Natural killer cell treated with Interleukin-12 subunit alpha and Interleukin-12 subunit beta and Interleukin-15 and Interleukin-18, amount 100 ng/mL, for 72 hours (primary cell): ENCODE measurements around the gene GPER1. TPM values are rescaled to one million over a fixed set of nuclear protein-coding genes. Genes with fewer than 3 reads are reported as not detected.

ENCODE experiments used
- ATAC-seq, 2 donors: fragments of 150-1000 bp; cut with Tn5 transposase in 1 of 2; sonication (Bioruptor Pico), chemical (Tn5 transposase) in 1 of 2; 2 replicates each; pipeline ENCODE4 v1.10.0; 2021
- DNase-seq: peaks from one replicate; pipeline ENCODE4 v3.0.0; 2022; ENCODE audit warnings: low spot score
- H3K27ac Mint-ChIP-seq, 2 donors: 1 replicate in 1 of 2; 2 replicates in 1 of 2; pipeline ENCODE4 v1.8.0; 2022; ENCODE audit warnings: mixed read lengths in 2 of 2, mild to moderate bottlenecking in 1 of 2, moderate library complexity in 1 of 2
- H3K27me3 Mint-ChIP-seq, 2 donors: 1 replicate in 1 of 2; 2 replicates in 1 of 2; pipeline ENCODE4 v1.8.0; 2022; ENCODE audit warnings: mixed read lengths in 2 of 2
- H3K36me3 Mint-ChIP-seq: one replicate; pipeline ENCODE4 v1.8.0; 2022; ENCODE audit warnings: mixed read lengths
- H3K4me1 Mint-ChIP-seq, 2 donors: 1 replicate in 1 of 2; 2 replicates in 1 of 2; pipeline ENCODE4 v1.8.0; 2022; ENCODE audit warnings: low read depth in 2 of 2, mixed read lengths in 2 of 2, mild to moderate bottlenecking in 1 of 2
- H3K4me3 Mint-ChIP-seq: one replicate; pipeline ENCODE4 v1.8.0; 2022; ENCODE audit warnings: mixed read lengths
- H3K9me3 Mint-ChIP-seq: 2 replicates; pipeline ENCODE4 v1.8.0; 2022; ENCODE audit warnings: mixed read lengths
- total RNA-seq, 2 donors: library from RNA; stranded (reverse); gene quantifications; one replicate each; pipeline ENCODE4 v1.2.3, GENCODE V29; 2022

Gene GPER1
- total RNA-seq, 2 donors from 2014 or later, result not detected

GRCh38 chr7:1081336-1081735 lies 6.6 kb upstream of the GPER1 start:
- Mint-ChIP-seq H3K27ac (no peak overlapping the region), H3K4me3 (no peak overlapping the region), H3K36me3 (no peaks in the 10 kb centered on the region), H3K9me3 (no peaks in the 10 kb centered on the region), H3K4me1 (no peaks in the 10 kb centered on the region), H3K27me3 (no peaks in the 10 kb centered on the region)
- ATAC-seq (no peak), DNase-seq (no peak)

DNA sequence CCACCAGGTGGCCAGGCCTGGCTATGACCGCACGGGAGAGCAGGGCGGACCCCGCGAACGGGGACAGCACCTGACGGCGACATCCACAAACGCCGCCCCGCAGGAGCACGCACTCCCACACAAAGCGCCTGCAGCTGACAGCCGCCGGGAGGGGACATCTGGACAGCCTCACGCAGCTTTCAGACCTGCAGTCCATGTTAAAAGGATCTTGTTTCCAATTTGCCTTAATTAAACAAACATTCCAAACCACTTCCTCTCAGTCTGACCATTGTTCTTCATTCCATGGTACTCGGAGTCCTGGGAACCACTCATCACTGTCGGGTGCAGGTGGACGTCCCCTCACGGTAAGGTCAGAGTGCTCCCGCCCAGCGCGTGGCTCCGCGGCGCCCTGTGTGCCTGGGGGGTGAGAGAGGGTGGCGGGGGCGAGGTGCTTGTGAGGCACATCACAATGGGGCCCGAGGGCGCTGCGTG lies 5.9 kb upstream of the GPER1 start:
- Mint-ChIP-seq H3K27me3 (no peaks in the 10 kb centered on the region), H3K4me1 (peaks cover 4% of the 10 kb centered on the region in 2 donors), H3K9me3 (no peaks in the 10 kb centered on the region), H3K27ac (no peak overlapping the region), H3K36me3 (no peaks in the 10 kb centered on the region), H3K4me3 (no peak overlapping the region)
- ATAC-seq, result no peak
- DNase-seq, result no peak

DNA sequence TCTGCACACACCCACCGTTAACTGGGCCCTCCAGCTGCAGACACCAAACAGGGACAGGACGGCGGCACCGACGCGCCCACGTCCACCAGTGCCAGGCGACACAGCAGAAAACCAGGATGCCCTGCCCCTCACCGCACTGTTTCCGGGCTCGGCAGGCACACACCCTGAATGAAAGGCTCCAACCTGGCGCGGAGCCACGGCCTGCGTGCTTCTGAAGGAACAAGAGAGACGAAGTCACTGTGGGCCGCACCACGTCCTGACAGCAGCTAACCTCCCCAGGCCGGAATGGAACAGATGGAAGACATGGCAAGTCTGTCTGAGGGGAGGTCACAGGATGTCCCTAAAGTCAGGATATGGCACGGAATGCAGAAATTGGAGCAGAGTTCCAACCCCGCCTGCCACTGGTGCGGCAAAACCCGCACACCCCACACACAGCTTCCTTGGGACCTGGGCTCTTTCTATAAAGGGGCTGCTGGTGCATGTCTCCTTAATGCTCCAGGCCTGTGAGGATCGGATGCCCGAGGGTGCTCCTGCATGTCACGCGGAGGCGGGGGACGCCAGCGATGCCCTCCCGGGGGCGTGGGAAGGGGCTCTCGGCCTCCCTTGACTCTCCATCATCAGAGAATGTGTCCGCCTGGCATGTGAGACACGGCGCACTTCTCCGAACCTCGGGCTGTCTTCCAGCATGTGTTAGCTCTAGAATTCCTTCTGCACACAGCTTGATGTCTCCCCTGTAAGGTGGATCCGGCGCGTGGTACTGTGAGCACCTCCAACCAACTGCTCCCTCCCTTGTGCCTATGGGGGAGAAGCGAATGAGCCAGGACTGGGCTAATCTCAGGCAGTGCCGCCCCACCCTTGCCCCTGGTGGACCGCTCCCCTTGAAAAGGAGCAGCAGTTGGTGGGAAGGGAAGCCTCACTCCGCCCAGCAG lies 3.9 kb upstream of the GPER1 start:
- Mint-ChIP-seq H3K36me3 (no peaks in the 10 kb centered on the region), H3K9me3 (no peaks in the 10 kb centered on the region), H3K27me3 (no peaks in the 10 kb centered on the region), H3K4me1 (peaks cover 5 to 8% of the 10 kb centered on the region in 2 donors), H3K27ac (no peak overlapping the region), H3K4me3 (no peak overlapping the region)
- ATAC-seq (no peak), DNase-seq (no peak)

GRCh38 chr7:1085266-1085665 lies 2.6 kb upstream of the GPER1 start:
- Mint-ChIP-seq H3K9me3 (no peaks in the 10 kb centered on the region), H3K27ac (no peak overlapping the region), H3K4me3 (no peak overlapping the region), H3K4me1 (peaks cover 5 to 8% of the 10 kb centered on the region in 2 donors), H3K27me3 (no peaks in the 10 kb centered on the region), H3K36me3 (no peaks in the 10 kb centered on the region)
- DNase-seq (no peak), ATAC-seq (no peak)

GRCh38 chr7:1085910-1086421 lies 1.9 kb upstream of the GPER1 start:
- peaks cover 5 to 8% of the 10 kb centered on the region in 2 donors for H3K4me1 Mint-ChIP-seq
- no peak overlapping the region for H3K4me3 Mint-ChIP-seq
- no peaks in the 10 kb centered on the region for H3K9me3 Mint-ChIP-seq
- H3K36me3 Mint-ChIP-seq, result no peaks in the 10 kb centered on the region
- no peaks in the 10 kb centered on the region for H3K27me3 Mint-ChIP-seq
- H3K27ac Mint-ChIP-seq, result no peak overlapping the region
- ATAC-seq, result no peak
- no peak for DNase-seq

- peaks cover 6 to 8% of the 10 kb centered on the region in 2 donors for H3K4me1 Mint-ChIP-seq
- H3K36me3 Mint-ChIP-seq, result no peaks in the 10 kb centered on the region
- H3K27me3 Mint-ChIP-seq, result no peaks in the 10 kb centered on the region
- no peak overlapping the region for H3K27ac Mint-ChIP-seq
- DNase-seq (peak; percentile 76), ATAC-seq (peak; percentile 67 to 80)
- H3K4me3 Mint-ChIP-seq, result peak overlapping the region; percentile 55
- H3K9me3 Mint-ChIP-seq, result no peaks in the 10 kb centered on the region
Measured at GRCh38 chr7:1086588-1087464, 1.1 kb upstream of the GPER1 start.

DNA sequence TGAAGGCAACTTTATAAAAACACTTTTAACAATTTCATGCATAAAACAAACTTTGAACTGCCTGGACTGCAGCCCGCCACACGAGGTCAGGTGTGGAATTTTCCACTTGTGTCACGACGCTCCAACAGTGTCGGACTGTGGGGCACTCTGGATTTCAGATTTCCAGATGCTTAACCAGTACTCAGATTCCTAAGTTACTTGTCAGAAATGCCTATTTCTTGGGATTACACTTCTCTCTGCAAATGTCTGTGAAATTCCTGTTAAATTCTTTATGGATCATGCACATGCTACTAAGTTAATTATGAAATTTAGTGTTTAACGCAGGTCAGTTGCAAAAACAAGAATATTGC lies 473 bp upstream of the GPER1 start:
- Mint-ChIP-seq H3K4me3 (no peak overlapping the region), H3K4me1 (peaks cover 7 to 8% of the 10 kb centered on the region in 2 donors)
- no peak for ATAC-seq

GRCh38 chr7:1090236-1090635 lies 2.3 kb downstream of the GPER1 start:
- no peaks in the 10 kb centered on the region for H3K9me3 Mint-ChIP-seq
- H3K27me3 Mint-ChIP-seq, result no peaks in the 10 kb centered on the region
- H3K27ac Mint-ChIP-seq, result no peak overlapping the region
- H3K4me1 Mint-ChIP-seq, result peaks cover 7 to 8% of the 10 kb centered on the region in 2 donors
- H3K4me3 Mint-ChIP-seq, result no peak overlapping the region
- ATAC-seq (no peak), DNase-seq (no peak)
- H3K36me3 Mint-ChIP-seq, result no peaks in the 10 kb centered on the region

More for the DNA sequence above, 473 bp upstream of the GPER1 start:
- H3K27me3 Mint-ChIP-seq, result no peaks in the 10 kb centered on the region
- no peaks in the 10 kb centered on the region for H3K36me3 Mint-ChIP-seq
- no peak for DNase-seq
- no peaks in the 10 kb centered on the region for H3K9me3 Mint-ChIP-seq
- H3K27ac Mint-ChIP-seq, result no peak overlapping the region

DNA sequence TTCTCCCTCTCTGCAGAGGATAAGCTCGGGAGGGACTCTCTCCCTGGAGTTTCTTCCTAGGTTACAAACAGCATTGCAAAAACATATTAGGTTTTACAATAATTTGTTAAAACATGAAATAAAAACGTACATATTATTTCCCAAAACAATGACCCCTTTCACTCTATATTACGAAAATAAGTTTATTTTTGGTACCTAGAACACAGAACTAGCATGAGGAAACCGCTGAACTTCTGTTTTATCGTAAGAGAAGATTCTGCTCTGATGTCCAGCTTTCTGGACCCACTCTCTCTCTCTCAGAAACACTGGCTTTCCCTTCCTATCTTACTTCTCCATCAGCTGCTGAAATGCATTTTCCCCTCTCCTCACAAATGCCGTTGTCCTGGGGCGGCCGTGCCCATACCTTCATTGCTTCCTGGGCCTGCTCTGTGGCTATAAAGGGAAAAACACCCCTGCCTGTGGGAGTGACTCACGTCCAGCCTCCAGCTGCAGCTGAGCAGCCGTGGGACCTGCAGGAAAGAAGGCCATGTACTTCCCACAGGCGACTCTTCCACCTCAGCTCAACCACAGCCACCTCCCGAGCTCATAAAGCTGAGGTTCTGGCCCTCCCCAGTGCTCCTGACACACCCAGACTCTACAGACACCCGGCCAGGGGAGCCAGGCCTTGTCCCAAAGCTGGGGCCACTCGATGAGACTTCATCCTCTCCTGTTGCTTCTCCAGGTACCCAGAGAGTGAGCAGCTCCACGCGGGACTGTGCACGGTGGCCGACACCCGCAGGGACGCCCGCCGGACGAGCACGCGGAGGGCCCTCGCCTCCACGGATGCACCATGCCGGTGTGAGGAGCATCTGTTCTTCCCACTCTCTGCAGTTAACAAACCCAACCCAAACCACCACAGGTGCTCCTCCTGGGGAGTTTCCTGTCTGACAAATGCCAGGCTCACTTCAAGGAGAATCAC lies 3.1 kb downstream of the GPER1 start:
- Mint-ChIP-seq H3K36me3 (no peaks in the 10 kb centered on the region), H3K4me1 (peaks cover 7 to 8% of the 10 kb centered on the region in 2 donors), H3K4me3 (no peak overlapping the region), H3K27ac (no peak overlapping the region), H3K9me3 (no peaks in the 10 kb centered on the region), H3K27me3 (no peaks in the 10 kb centered on the region)
- DNase-seq (no peak), ATAC-seq (no peak)

DNA sequence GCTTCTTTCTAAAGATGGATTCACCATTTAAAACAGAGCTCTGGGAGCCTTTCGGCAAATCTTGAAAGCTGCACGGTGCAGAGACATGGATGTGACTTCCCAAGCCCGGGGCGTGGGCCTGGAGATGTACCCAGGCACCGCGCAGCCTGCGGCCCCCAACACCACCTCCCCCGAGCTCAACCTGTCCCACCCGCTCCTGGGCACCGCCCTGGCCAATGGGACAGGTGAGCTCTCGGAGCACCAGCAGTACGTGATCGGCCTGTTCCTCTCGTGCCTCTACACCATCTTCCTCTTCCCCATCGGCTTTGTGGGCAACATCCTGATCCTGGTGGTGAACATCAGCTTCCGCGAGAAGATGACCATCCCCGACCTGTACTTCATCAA lies 3.7 kb downstream of the GPER1 start:
- H3K4me3 Mint-ChIP-seq, result no peak overlapping the region
- no peaks in the 10 kb centered on the region for H3K9me3 Mint-ChIP-seq
- H3K27ac Mint-ChIP-seq, result no peak overlapping the region
- H3K27me3 Mint-ChIP-seq, result no peaks in the 10 kb centered on the region
- DNase-seq, result no peak
- ATAC-seq, result no peak
- H3K4me1 Mint-ChIP-seq, result peaks cover 6 to 7% of the 10 kb centered on the region in 2 donors
- H3K36me3 Mint-ChIP-seq, result no peaks in the 10 kb centered on the region

- DNase-seq (no peak), ATAC-seq (no peak)
- H3K4me3 Mint-ChIP-seq, result no peak overlapping the region
- no peak overlapping the region for H3K27ac Mint-ChIP-seq
- H3K27me3 Mint-ChIP-seq, result no peaks in the 10 kb centered on the region
- H3K9me3 Mint-ChIP-seq, result no peaks in the 10 kb centered on the region
- H3K4me1 Mint-ChIP-seq, result peaks cover under 1 to 2% of the 10 kb centered on the region in 2 donors
- no peaks in the 10 kb centered on the region for H3K36me3 Mint-ChIP-seq
Measured at GRCh38 chr7:1092161-1092632, 4.3 kb downstream of the GPER1 start.

DNA sequence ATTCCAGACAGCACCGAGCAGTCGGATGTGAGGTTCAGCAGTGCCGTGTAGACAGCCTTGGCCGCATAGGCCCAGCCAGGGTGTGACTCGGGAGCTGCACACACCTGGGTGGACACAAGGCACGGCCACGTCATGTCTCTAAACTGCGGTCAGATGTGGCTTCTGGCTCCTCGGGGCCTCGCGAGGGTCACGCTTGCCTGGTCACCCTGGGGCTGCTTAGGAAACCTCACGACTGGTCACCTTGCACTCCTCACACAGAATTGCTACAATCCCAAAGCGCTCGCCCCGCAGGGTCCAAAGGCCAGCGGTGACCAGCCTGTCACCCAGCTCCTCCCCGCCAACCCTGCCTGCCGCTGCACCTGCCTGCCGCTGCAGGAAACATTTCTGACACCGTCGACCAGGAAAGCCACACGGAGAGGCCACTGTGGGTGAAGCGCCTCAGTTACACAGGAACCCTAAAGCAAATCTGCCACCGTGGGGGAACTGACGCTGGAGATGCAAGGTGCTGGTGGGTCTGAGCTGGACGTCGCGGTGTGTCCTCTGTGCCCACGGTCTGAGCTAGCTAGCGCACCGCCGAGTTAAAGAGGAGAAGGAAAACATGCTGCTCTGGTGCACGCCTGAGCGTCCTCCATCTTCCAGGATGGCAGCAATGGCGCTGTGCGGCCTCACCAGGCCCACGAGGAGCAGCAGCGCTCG lies 5.0 kb downstream of the GPER1 start:
- no peaks in the 10 kb centered on the region for H3K27me3 Mint-ChIP-seq
- DNase-seq (no peak), ATAC-seq (no peak)
- H3K27ac Mint-ChIP-seq, result no peak overlapping the region
- peaks cover 0 to 2% of the 10 kb centered on the region in 2 donors for H3K4me1 Mint-ChIP-seq
- H3K9me3 Mint-ChIP-seq, result no peaks in the 10 kb centered on the region
- no peak overlapping the region for H3K4me3 Mint-ChIP-seq
- no peaks in the 10 kb centered on the region for H3K36me3 Mint-ChIP-seq
